Thyroid gland (tissue), 4 donors: Measurements from ENCODE around the gene VAPA.

Source experiments
- POLR2A ChIP-seq, 2 donors: fragments of 450-650 bp; IDR thresholded peaks; one replicate each; pipeline ENCODE4 v1.6.1; 2017; ENCODE audit warnings: antibody characterized with exemption in 2 of 2, mild to moderate bottlenecking in 2 of 2, moderate library complexity in 1 of 2
- TF ChIP-seq, protein P1 (sequence below), 6 experiments: fragments of 200-600 bp in 3 of 6; fragments of 450-650 bp in 3 of 6; sonication (generic) in 3 of 6; IDR thresholded peaks; one replicate each; pipeline ENCODE4 v1.5.1; 2016 to 2019; ENCODE audit warnings: antibody characterized with exemption in 6 of 6, mild to moderate bottlenecking in 2 of 6, inconsistent platforms in 1 of 6, moderate library complexity in 1 of 6

DNA sequence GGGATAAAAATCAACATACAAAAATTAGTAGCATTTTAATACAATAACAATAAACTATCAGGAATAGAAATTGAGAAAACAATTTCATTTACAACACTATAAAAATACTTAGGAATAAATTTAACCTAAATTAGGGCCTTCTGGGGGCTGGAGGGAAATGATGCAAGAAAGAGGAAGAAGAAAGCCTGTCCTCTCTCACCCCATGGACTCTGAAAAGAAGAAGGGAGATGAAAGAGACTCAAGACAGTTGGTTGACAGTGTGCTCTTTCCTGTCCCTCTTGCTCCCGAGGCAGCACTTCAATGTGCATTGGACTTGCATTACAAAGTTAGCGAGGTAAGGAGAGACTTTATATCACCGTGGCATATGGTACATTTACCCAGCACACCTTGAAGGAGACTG lies 88.5 kb downstream of the VAPA start:
- TF ChIP-seq, protein P1, sequence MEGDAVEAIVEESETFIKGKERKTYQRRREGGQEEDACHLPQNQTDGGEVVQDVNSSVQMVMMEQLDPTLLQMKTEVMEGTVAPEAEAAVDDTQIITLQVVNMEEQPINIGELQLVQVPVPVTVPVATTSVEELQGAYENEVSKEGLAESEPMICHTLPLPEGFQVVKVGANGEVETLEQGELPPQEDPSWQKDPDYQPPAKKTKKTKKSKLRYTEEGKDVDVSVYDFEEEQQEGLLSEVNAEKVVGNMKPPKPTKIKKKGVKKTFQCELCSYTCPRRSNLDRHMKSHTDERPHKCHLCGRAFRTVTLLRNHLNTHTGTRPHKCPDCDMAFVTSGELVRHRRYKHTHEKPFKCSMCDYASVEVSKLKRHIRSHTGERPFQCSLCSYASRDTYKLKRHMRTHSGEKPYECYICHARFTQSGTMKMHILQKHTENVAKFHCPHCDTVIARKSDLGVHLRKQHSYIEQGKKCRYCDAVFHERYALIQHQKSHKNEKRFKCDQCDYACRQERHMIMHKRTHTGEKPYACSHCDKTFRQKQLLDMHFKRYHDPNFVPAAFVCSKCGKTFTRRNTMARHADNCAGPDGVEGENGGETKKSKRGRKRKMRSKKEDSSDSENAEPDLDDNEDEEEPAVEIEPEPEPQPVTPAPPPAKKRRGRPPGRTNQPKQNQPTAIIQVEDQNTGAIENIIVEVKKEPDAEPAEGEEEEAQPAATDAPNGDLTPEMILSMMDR (IDR thresholded peaks at IDR 0.05) = no peak
- no peak for TF ChIP-seq POLR2A (IDR thresholded peaks at IDR 0.05)
